Cerebellar nuclear complex (tissue), 1 donor: ENCODE measurements around the gene INPP5A.
"Not testable (repeated sequence)": the region's sequence is repeated elsewhere in the genome, so short reads cannot be mapped to it uniquely, and the experiment has no call there.

ENCODE experiments used
- DNase-seq, 2 experiments: peaks; one replicate each; lab custom pipeline; 2025; lab: John Stamatoyannopoulos, UW

The INPP5A gene

GRCh38 chr10:132596742-132597279, 59.2 kb downstream of the INPP5A start:
- no peak for DNase-seq

GRCh38 chr10:132597654-132598053, 60.1 kb downstream of the INPP5A start:
- no peak for DNase-seq

- DNase-seq: not testable (repeated sequence)
These were observed 61.5 kb downstream of the INPP5A start for GRCh38 chr10:132599023-132599618.

- DNase-seq: no peak
These were observed 62.1 kb downstream of the INPP5A start for GRCh38 chr10:132599732-132600131.

GRCh38 chr10:132600416-132600815, 62.8 kb downstream of the INPP5A start:
- no peak for DNase-seq

GRCh38 chr10:132601567-132601966, 64.0 kb downstream of the INPP5A start:
- no peak for DNase-seq

GRCh38 chr10:132602614-132603013, 65.0 kb downstream of the INPP5A start:
- no peak for DNase-seq

- no peak for DNase-seq
These were observed 66.4 kb downstream of the INPP5A start for GRCh38 chr10:132603851-132604533.

- no peak for DNase-seq
These were observed 67.1 kb downstream of the INPP5A start for GRCh38 chr10:132604686-132605085.

- no peak for DNase-seq
These were observed 67.8 kb downstream of the INPP5A start for GRCh38 chr10:132605390-132605789.

- no peak for DNase-seq
These were observed 68.5 kb downstream of the INPP5A start for GRCh38 chr10:132606031-132606491.

- DNase-seq: peak; percentile 61 to 64
These were observed 69.1 kb downstream of the INPP5A start for GRCh38 chr10:132606536-132607316.

- DNase-seq: no peak
These were observed 69.9 kb downstream of the INPP5A start for GRCh38 chr10:132607491-132607890.

- DNase-seq: peak in 1 of 2 experiments; percentile 20
These were observed 70.4 kb downstream of the INPP5A start for GRCh38 chr10:132607961-132608495.

GRCh38 chr10:132608511-132609195, 71.1 kb downstream of the INPP5A start:
- DNase-seq: no peak

GRCh38 chr10:132609211-132609610, 71.6 kb downstream of the INPP5A start:
- no peak for DNase-seq

GRCh38 chr10:132610071-132610701, 72.6 kb downstream of the INPP5A start:
- DNase-seq: no peak

GRCh38 chr10:132611026-132611910, 73.7 kb downstream of the INPP5A start:
- no peak for DNase-seq

GRCh38 chr10:132611986-132612385, 74.4 kb downstream of the INPP5A start:
- no peak for DNase-seq
